ENCODE measurements around the gene NTHL1.

The NTHL1 gene

DNA sequence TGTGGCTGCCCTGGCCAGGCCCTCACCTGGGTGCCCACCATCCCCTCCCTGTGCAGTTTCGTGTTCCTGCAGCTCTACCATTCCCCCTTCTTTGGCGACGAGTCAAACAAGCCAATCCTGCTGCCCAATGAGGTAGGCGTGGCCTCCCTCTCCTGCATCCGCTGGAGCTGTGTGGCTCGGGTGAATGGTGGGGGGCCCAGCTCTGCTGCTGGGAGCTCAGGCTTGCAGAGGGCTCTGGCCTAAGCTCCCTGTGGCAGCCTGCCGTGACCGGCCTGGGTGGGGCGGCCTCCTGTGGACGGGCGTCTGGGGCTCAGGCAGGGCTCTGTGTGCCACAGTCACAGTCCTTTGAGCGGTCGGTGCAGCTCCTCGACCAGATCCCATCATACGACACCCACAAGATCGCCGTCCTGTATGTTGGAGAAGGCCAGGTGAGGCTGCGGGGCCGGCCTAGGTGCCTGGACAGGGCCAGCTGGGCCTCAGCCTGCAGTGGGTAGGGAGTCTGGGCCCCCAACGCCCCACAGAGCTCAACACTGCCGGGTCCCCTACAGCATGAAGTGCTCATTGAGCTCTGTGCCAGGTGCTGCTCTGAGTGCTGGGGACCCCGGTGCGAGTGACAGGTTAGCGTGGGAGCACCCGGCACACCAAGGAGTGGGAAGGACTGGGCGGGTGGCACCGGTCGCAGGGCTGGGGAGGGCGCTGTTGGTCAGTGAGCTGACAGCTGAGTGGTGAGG lies 37.4 kb upstream of the NTHL1 start:
- in situ Hi-C loops (cut with MboI; ENCODE audit: low sequenced_read_pairs), result no loop called here

DNA sequence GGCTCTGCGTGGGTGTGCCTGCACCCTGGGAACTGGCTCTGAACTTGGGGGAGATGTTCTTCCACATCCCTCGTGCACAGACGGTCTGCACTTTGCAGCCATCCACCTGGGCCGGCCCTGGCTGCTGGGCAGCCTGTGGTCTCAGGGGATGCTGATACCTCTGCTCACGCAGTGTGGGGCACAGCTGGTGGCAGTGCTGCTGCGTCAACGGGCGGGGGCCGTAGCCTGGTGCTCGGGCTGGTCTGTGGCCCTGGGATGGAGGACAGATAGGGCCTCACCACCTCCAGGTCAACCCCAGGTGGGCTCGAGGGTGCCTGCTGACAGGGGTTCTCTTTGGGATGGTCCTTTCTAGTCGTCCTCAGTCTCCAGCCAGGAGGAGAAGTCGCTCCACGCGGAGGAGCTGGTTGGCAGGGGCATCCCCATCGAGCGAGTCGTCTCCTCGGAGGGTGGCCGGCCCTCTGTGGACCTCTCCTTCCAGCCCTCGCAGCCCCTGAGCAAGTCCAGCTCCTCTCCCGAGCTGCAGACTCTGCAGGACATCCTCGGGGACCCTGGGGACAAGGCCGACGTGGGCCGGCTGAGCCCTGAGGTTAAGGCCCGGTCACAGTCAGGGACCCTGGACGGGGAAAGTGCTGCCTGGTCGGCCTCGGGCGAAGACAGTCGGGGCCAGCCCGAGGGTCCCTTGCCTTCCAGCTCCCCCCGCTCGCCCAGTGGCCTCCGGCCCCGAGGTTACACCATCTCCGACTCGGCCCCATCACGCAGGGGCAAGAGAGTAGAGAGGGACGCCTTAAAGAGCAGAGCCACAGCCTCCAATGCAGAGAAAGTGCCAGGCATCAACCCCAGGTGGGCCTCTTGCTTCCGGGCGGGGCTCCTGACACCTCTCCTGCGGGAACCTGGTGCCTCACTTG lies 36.5 kb upstream of the NTHL1 start:
- in situ Hi-C loops (cut with MboI; ENCODE audit: low sequenced_read_pairs), result no loop called here

DNA sequence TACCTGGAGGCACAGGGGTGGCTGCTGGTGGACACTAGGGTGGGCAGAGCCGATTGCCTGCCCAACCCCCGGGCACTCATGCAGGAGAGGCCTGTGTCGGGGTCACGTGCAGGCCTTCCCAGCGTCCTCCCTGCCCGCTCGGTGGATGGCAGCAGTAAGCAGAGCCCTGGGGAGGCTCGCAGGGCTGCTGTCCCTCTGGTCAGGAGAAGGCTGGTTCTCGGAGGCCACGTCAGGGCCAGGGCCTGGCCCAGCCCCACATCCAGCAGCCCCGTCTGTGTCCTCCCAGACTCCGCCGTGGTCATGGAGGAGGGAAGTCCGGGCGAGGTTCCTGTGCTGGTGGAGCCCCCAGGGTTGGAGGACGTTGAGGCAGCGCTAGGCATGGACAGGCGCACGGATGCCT lies 35.8 kb upstream of the NTHL1 start:
- in situ Hi-C loops (cut with MboI; ENCODE audit: low sequenced_read_pairs), result no loop called here

DNA sequence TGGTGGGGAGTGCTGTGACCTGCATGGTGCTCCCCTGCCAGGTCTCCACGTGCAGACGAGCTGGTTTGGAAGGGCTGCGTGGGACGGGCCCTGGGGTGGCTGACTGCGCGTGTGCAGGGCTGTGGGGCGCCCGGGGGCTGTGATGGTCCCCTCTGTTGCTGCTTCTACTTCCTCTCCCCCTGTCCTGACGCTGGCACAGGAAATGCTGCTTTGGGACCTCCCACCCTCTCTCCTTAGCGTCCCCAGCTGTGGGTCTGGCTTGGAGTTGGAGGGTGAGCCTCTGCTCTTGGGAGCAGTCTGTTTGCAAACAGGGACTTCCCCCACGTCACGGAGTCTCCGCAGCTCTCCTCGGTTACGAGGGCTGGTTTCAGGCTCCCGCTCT lies 35.3 kb upstream of the NTHL1 start:
- in situ Hi-C loops (cut with MboI; ENCODE audit: low sequenced_read_pairs), result no loop called here

DNA sequence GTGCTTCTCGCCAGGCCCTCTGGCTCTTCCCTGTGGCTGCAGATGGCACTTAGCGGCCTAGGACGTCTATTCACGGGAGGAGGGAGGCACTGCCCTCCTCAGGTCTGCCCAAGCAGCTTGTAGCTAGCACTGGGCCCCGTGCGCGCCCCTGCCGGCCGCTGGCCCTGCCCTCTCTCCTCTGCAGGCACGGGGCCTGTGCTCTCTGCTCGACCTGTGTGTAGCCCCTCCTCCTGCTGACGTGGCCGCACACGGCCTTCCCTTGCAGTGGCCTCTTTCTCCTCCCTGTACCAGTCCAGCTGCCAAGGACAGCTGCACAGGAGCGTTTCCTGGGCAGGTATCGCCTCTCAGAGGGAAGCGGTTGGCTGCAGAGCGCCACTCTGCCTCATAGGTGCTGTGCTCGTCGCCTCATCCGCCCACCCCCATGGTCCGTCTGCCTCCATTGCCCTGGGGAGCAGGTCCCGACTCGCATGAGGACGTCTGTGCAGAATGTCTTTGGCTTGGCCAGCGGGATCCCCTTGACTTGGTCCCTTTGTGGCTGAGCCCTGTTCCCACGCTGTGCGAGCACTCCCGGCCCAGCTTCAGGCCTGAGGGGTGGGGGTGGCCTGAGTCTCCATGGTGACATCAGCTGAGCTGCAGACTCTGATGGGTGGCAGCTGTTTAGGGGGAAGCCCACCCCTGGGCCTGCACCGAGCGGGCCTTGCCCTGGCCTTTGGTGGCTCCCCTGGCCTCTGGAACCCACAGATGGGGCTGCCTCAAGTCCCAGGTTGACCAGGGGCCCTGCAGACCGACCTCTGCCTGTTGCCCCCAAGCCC lies 34.7 kb upstream of the NTHL1 start:
- in situ Hi-C loops (cut with MboI; ENCODE audit: low sequenced_read_pairs), result no loop called here

DNA sequence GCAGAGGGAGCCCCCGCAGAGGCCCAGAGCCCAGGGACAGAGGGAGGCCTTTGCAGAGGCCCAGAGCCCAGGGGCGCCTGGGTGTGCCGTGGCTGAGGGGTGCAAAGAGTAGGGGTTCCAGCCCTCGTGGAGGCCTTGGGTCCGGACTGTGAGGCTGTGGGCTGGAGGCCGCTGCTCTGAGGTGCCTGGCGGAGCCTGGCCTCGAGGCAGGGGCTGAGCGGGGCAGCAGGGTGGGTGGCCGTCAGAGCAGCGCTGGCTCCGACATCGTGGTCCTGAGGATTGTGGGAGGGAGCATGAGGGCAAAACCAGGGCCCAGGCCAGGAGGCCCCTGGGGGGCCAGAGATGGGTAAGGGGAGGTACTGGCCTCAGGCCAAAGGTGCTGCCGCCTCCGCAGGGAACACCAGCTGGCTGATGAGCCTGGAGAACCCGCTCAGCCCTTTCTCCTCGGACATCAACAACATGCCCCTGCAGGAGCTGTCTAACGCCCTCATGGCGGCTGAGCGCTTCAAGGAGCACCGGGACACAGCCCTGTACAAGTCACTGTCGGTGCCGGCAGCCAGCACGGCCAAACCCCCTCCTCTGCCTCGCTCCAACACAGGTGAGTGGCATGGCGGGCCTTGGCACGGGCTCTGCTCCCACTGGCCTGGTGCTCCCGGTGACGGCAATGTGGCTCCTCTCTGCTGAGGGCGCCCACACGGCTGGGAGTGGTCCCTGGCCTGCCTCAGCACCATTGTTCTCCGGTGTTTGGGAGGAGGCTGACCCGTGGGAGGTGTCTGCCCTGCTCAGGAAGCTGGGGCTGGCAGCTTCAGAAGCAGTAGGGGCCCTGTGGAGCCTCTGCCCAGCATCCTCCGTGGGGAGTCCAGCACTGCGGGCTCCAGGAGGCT lies 33.8 kb upstream of the NTHL1 start:
- in situ Hi-C loops (cut with MboI; ENCODE audit: low sequenced_read_pairs), result no loop called here

DNA sequence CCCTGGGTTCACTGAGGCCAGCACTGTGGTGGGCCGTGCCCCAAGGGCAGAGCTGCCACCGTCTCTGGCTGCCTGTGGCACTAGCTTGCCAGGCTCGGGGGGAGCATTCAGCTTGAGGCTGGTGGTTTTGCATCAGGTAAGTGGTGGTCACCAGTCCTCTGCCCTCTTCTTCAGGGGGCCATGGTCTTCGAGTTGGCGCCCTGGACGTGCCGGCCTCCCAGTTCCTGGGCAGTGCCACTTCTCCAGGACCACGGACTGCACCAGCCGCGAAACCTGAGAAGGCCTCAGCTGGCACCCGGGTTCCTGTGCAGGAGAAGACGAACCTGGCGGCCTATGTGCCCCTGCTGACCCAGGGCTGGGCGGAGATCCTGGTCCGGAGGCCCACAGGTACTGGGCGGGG lies 32.4 kb upstream of the NTHL1 start:
- in situ Hi-C loops (cut with MboI; ENCODE audit: low sequenced_read_pairs), result no loop called here

DNA sequence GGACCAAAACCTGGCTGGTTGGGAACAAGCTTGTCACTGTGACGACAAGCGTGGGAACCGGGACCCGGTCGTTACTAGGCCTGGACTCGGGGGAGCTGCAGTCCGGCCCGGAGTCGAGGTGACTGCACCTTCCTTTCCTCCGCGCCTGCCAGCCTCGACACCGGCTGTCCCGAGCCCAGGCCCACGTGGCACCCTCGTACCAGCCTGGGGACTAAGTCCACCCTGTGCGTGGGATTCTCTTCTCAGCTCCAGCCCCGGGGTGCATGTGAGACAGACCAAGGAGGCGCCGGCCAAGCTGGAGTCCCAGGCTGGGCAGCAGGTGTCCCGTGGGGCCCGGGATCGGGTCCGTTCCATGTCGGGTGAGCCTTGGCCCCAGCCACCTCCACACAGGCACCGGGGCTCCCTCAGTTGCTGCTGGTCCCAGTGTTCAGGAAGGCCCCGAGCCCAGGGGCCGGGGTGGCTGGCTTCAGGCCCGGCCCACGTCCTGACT lies 31.7 kb upstream of the NTHL1 start:
- in situ Hi-C loops (cut with MboI; ENCODE audit: low sequenced_read_pairs), result no loop called here

DNA sequence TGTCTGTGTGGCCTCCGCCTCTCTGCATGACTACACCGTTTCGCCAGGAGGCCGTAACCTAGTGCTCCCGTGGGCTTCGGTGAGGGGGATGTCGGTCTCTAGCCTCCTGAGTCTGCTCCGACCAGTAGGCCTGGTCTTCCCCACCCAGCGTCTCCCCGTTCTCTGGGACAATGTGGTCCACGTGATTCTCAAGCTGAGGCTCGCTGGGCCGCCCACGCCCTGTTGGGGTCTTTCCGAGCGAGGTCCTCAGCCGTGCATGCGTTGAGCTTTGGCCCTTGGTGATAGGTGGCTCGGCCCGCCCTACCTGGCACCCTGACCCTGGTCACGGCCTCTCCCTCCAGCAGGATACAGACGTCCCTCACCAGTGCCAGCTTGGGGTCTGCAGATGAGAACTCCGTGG lies 31.1 kb upstream of the NTHL1 start:
- in situ Hi-C loops (cut with MboI; ENCODE audit: low sequenced_read_pairs), result no loop called here

DNA sequence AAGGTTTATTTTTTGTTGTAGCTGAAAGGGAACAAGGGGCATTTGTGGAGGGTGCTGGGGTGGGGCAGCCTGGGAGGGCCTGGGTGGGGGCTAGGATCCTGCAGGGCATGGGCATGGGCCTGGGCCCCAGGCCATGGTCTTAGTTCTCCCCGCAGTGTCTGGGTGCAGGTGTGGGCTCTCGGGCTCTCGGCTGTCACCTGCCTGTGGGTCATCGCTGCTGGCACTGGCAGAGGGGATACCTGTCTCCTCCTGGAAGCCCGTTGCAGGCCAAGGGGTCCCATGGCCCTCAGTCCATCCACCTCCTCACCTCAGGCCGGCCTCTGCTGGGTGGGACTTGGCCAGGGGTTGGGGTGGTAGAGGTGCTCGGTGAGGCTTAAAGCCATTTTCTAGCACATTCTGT lies 30.5 kb upstream of the NTHL1 start:
- in situ Hi-C loops (cut with MboI; ENCODE audit: low sequenced_read_pairs), result no loop called here

DNA sequence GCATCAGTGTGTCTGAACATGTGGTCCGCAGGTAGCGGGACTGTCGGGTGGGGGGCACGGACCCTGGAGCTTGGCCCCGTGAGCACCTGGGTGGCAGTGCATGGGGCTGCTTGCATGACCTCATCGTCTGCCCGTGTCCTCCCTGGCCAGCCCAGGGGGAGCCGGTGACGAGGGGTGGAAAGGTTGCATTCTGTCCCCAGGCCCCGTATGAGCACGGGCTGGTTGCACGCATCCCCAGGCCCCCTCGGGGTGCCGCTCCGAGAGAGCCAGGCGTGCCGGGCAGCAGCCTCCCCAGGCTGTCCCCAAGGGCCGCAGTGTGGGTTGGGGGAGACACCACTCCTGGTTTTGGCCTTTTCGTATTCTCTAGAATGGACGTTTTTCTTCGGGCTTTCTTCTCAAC lies 30.1 kb upstream of the NTHL1 start:
- in situ Hi-C loops (cut with MboI; ENCODE audit: low sequenced_read_pairs), result no loop called here

DNA sequence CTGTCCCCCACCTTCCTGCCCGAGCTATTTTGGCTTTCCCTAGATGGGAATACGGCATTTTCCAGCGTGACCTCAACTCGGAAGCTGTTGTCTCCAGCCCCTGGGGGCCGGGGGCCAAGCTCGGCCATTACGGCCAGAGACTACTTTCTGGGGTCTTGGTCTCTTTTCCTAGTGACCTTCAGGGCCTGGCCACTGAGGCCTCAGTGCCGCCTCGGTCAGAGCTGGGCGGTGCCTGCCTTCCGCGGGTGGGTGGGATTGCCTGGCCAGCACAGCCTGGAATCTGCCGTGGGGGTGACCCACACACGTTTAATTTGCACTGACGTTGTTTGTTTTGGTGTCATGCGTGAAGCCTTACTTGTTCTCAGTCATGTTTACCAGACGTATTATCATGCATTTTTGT lies 29.4 kb upstream of the NTHL1 start:
- in situ Hi-C loops (cut with MboI; ENCODE audit: low sequenced_read_pairs), result no loop called here

DNA sequence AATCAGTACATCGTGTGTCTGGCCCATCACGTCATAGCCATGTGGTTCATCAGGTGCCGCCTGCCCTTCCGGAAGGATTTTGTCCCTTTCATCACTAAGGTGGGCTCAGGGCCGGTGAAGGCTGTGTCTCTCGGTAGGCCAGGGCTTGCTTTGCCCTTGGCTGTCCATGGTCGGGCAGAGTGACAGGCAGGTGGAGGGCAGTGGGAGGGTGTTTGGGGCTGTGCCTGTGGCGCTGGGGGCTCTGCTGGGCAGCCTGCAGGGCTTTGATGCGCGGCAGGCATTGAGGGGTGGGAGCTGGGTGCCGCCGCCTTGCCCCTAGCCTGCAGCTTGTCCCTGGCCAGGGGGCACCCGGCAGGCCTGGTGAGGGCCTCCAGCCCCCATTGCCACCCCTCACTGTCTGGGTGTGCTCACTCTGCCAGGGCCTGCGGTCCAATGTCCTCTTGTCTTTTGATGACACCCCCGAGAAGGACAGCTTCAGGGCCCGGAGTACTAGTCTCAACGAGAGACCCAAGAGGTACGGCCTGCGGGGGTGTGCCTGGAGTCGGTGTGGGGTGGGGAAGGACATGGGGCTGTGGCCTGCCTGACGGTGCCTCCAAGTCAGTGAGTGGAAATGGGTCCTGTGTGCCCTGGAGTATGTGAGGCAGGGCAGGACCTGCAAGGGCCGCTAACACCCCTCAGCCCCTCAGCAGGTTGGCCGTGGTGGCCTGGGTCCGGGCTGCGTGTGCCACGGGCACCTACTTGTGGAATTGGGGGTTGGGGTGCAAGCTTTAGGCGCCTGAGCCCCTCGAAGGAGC lies 28.6 kb upstream of the NTHL1 start:
- in situ Hi-C loops (cut with MboI; ENCODE audit: low sequenced_read_pairs), result no loop called here

DNA sequence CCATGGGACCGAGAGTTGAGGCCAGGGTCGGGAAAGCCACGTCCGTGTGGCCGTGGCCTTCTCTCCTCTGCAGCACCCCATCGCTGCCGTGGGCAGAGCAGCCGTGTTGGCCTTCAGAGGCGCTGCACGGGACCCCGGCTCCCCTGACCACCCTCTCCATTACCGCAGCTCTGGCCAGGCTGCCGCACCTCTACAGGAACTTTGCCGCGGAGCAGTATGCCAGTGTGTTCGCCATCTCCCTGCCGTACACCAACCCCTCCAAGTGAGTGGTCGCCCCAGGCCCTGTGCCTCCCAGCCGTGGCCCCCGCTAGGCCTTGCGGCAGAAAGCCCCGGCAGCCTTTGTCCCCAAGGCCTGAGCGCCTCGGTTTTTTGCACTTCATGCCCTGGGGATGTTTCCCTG lies 28.0 kb upstream of the NTHL1 start:
- in situ Hi-C loops (cut with MboI; ENCODE audit: low sequenced_read_pairs), result no loop called here

DNA sequence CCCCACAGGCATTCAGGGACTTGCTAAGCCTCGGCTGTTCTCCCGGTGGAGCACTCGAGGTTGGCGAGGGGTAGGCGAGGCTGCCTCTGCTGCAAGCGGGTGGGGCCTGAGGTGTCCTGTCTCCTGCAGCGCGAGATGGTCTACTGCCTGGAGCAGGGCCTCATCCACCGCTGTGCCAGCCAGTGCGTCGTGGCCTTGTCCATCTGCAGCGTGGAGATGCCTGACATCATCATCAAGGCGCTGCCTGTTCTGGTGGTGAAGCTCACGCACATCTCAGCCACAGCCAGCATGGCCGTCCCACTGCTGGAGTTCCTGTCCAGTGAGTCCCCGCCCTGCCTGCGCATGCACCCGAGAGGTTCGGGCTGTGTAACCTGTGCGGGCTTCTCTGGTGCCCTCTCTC lies 26.4 kb upstream of the NTHL1 start:
- in situ Hi-C loops (cut with MboI; ENCODE audit: low sequenced_read_pairs), result no loop called here

DNA sequence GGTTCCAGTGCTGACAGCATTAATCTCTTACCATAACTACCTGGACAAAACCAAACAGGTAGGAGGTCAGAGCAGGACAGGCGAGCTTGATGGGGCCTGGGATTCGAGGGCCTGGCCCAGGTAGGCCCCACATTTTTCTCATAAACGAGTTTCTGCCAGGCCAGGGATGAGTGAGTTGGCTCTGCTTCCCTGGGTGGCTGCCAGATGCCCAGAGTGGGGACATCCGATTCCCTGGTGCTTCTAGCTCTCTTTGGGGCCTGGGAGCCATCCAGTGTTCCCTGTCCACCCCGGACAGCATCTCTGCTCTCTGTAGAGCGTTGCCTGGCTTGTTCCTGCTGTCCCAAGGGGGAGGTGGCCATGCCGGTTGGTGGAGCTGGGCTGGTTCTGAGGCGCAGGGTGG lies 25.3 kb upstream of the NTHL1 start:
- in situ Hi-C loops (cut with MboI; ENCODE audit: low sequenced_read_pairs), result no loop called here

DNA sequence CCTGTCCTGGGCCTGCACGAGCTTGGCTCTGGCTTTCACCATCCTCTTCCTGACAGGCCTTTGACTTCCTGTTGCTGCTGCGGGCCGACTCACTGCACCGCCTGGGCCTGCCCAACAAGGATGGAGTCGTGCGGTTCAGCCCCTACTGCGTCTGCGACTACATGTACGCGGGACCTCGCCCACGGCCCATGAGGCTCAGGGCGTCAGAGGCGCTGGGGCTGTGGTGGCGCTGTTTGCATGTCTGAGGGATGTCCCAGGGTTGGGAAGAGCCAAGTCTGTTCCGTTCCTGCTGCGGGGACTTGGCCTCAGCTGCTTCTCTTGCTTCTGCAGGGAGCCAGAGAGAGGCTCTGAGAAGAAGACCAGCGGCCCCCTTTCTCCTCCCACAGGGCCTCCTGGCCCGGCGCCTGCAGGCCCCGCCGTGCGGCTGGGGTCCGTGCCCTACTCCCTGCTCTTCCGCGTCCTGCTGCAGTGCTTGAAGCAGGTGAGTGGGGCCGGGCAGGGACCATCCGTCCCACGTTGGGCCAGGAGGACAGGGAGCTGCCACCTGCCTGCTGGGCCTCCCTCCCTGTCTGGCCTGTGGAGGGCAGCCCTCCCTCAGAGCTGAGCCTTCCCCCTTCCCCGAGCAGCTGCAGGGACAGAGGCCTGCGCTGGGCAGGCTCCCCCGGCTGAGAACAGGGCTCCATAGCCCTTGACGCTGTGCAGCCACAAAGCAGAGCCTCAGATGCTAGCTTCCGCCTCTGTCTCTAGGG lies 24.0 kb upstream of the NTHL1 start:
- in situ Hi-C loops (cut with MboI; ENCODE audit: low sequenced_read_pairs), result no loop called here

DNA sequence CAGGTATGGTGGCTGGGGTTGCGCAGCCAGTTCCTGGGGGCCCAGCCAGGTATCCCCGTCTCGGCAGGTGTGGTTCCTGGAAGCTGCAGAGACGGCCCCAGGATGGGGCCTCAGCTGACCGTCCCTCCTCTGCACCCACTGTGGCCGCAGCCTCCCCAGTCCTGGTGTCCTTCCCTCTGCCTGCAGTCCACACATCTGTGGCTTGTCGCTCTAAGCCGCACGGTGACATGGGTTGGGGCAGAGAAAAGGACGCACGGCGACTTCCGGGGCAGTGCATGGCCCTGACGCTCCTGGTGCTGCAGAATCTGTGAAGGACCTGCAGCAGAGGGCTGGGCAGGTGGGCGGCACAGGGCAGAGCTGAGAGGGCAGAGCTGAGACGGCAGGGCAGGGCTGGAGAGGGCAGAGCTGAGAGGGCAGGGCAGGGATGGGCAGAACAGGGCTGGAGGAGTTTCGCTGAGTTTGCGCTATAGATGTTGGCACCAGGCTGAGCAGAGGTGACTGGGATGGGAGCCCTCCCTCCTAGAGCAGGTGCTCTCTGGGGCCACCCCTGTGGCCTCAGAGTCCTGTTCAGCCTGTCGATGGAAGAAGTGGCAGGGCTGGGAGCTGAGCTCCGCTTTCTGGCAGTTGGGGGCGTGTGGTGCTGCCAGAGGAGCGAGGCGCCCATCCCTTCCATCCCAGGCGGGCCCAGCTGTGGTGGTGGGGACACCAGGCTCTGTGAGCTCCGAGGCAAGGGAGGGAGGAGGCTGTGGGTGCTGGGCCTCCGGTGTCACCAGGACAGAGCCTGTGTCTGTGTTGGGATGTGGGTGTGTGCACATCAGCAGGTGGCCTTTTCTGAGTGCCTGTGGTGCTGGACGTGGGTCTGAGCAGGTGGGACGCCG lies 23.2 kb upstream of the NTHL1 start:
- in situ Hi-C loops (cut with MboI; ENCODE audit: low sequenced_read_pairs), result no loop called here
